GM21528 (cell line): ENCODE measurements around the gene ADAM12.

Experiments used
- ATAC-seq: cut with Tn5 transposase; IDR thresholded peaks from one replicate; pipeline ENCODE4 v1.9.1; 2021; ENCODE audit warnings: mild to moderate bottlenecking, moderate library complexity; ENCODE audit not compliant: unreplicated experiment, low FRiP score

Gene ADAM12

DNA sequence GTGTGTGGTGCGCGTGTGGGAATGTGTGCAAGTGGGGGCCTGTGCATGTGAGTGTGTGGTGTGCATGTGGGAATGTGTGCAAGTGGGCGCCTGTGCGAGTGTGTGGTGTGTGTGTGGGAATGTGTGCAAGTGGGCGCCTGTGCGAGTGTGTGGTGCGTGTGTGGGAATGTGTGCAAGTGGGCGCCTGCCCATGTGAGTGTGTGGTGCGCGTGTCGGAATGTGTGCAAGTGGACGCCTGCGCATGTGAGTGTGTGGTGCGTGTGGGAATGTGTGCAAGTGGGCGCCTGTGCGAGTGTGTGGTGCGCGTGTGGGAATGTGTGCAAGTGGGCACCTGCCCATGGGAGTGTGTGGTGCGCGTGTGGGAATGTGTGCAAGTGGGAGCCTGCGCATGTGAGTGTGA, 259.7 kb downstream of the ADAM12 start:
- ATAC-seq, result no peak

DNA sequence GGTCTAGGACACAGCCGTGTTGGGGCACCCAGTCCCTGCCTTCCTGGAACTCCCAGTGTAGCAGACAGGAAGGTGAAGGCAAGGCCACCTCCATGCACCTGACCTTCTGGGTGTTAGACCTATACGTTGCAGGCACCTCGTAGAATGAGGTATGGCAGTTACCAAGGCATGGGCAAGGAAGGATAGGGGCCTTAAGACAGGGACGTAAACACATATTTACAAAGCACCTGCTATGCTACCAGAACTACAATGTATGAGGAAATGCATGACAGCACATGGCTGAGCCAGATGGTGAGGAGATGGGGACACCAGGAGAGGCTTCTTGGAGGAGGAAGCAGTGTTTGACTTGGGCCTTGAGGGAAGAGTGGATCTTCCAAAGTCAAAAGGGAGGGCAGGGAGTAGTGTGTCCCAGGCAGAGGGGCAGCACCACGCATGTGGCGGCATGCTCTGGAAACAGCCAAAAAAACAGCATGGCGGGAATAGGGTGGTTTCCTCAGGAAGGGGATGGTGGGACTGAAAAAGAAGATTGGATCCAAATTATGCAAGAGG, 260.7 kb downstream of the ADAM12 start:
- no peak for ATAC-seq

DNA sequence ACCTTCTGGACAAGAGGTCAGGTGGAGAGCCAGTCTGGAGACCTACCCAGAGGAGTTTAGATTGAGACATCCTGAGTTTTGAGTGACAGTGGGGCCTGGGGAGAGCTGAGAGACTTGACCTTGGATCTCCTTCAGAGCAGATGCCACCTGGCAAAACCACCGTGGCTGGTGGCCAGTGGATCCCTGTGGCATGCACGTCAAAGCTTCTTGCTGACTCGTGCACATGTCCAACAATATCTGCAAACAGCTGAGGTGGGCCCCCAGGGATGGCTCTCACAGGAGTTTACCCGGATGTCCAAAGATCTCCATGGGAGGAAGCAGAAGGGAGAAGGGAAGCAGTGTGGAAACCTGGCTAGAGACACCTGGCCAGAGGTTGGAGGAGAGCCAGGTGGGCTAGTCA, 261.4 kb downstream of the ADAM12 start:
- no peak for ATAC-seq

DNA sequence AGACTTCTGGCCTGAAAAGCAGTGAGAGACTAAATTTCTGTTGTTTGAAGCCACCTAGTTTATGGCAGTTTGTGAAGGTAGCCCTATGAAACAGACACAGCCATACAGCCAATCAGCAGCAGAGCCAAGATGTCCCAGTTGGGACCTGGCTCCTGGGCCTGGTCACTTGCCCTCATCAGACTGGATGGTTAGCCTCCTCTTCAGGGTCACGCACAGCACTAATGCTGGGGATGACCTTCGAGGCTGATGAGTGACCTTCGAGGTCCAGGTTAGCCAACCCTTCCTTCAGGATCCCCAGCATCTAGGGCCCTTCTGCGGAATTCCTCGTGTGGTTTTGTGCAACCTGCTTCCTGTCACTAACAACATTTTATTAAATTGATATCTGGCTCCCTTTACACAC, 262.3 kb downstream of the ADAM12 start:
- no peak for ATAC-seq

DNA sequence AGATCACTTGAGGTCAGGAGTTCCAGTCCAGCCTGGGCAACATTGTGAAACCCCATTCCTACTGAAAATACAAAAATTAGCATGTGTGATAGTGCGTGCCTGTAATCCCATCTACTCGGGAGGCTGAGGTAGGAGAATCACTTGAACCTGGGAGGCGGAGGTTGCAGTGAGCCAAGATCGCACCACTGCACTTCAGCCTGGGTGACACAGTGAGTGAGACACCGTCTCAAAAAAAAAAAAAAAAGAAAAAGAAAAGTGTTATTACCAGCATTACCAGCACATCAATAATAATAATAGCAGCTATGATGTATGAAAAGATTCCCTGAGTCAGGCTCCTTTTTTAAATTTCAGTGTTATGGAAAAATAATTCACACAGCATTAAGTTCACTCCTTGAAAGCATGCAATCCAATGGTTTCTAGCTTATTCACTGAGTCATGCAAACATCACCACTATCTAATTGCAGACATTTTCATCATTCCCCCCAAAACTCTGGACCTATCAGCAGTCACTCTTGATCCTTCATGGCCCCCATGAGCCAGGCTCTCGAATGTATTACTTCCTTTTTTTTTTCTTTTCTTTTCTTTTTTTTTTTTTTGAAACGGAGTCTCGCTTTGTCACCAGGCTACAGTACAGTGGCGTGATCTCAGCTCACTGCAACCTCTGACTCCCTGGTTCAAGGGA, 263.5 kb downstream of the ADAM12 start:
- no peak for ATAC-seq

DNA sequence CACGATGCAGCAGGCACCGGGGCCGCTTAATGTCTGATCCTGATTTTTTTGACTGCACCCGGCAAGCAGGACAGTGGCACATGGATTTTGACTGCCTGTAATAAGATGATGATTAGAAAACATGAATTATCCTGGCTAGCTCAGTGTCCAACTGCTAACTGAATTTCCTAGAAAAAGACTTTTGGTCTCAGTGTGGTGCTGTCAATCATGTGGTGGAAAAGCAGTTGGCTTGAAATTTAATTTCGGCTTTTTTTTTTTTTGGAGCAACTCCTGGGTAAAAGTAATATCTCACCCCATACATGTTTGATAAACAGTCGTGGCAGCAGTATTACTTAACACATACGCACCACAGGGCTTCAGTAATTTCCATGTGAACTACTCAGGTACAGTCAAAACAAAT, 264.2 kb downstream of the ADAM12 start:
- no peak for ATAC-seq

DNA sequence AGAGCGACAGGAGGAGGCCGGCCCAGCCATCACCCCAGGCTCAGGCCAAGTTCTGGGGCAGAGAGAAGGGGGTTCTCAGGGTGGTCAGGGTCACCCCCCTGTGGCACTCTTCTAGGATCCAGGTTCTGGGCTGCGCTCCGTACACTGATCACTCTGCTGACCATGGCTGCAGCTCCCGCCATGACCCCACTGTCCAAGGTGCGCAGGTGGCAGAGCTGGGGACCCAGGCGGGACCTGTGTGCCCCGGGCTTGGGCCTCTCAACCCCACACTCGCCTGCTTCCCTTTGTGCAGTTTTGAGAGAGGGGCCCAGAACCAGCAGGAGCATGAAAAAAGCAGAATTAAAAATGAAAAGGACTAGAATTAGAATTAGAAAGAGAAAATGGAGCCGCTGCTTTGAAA, 264.8 kb downstream of the ADAM12 start:
- no peak for ATAC-seq

DNA sequence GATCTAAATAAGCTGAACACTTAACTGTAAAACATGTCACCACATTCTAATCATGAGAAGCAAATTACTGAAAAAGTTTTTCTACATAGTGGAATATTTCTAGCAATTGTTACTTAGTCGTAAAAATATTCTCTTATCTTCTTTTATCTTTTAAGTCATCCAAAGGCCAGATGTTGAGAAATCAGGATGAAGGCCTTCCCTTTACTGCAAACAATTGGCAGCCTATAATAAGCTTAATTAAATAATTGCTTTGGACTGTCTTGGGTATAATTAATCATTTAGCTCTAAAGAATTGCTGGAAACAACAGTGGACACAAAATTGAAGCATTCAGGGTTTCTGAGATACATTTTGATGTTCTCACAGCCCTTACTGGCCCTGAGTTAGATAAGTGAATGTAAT, 265.4 kb downstream of the ADAM12 start:
- no peak for ATAC-seq

DNA sequence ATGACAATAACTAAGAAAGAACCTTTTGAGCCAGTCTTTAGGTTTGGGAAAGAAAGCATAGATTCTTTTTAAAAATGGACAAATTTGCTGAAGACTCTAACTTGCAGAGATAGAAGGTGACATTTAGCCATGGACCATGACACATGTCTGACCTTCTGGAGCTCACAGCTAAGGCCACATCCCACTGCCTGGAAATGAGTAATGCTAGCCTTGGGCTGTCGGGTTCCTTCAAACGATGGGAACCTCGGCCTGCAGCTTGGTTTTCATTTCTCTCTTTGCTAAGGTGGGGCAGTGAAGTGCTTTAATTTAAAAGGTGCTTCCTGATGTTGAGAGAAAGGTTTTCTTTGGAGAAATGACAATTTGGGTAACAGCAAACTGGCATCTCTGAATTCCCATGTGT, 268.7 kb downstream of the ADAM12 start:
- no peak for ATAC-seq

DNA sequence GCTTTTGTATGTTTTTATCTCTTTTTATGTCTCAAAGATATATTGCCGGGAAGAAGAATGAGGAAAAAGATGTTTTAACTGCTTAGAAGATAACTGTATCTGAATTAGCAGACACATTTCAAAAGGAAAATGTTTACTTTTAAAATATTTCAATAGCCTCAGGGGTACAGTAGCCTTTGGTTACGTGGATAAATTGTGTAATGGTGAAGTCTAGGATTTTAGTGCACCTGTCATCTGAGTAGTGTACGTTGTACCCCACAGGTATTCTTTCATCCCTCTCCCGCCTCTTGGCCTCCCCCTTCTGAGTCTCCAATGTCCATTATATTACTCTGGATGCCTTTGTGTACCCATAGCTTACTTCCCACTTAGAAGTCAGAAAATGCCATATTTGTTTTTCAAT, 269.8 kb downstream of the ADAM12 start:
- ATAC-seq, result no peak

DNA sequence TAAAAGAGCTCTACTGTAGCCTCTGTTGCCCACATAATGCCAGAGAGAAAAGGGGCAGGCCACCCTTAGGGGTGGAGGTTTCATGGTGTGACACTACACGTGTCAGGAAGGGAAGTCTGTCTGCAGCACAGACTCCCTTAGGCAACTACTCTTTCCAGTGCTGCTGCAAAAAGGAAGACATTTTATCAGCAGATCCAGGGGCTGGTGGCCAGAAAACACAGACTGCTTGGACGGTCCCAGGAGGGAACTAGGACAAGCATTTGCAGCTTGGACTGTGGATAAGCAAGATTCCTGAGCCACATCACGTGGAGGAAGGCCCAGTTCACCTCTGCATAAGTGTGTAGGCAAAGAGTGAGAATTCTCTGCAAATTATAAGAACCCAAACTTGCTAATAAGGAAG, 271.1 kb downstream of the ADAM12 start:
- no peak for ATAC-seq

DNA sequence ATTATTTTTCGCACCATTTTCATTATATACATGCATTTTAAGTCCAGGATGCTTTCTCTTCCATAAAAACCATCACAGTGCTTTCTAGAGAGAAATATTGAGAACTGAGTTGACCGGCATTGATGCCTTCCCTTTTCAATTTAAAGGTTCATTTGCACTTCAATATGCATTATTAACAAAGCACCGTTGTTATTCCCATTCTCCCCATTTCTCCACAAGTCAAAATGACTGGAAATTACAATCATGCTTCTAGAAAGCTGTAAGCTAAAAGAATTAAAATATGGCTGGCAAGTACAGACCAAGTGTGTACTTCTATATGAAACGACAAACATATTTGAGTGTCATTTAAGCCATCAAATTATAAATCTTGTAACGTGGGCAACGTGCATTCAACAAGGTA, 272.4 kb downstream of the ADAM12 start:
- no peak for ATAC-seq

DNA sequence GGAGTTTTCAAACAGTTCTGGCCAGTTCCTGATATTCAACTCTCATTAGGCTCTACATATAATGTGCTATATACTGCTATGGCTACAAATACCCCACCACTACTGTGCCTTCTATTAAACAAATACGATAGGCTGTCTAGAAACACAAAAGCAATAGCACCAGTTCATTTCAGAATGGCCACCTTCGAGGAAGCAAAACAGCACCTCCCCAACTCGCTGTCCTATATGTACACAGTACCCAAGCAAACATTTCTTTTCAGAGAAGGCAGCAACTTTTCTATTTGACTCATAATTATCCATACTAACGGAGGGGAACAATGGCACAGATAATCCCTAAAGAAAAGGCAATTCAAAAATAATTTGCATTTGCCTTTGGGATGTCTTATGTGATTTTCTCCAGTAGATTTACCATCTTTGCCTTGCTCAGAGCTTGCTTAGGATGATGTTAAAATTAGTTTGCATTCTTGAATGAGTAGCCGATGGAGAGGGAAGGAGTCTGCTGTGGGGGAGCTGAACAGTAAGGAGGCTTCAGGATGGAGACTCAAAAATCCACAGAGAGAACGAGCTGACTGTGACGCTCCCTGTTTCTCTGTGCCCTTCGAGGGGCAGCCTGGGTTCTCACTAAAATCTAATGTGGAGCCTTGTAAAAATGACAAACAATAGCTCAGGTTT, 273.3 kb downstream of the ADAM12 start:
- no peak for ATAC-seq

DNA sequence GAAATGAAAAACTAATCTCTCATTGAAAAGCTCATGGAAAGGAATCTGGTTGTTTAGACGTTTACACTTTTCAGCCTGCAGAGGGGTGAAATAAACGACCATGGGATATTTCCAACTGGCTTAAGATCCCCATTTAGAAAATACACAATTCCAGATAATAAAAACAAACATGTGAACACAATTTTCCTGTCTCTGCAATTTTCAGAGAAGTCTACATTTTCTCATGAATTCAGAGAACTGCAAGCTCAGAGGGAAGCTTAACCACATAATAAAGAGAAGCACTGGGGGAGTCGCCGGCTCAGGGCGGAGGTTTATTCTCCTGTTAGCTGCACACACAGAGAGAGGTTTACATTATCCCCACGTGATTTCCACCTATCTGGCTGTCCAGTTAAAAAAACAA, 276.8 kb downstream of the ADAM12 start:
- no peak for ATAC-seq

DNA sequence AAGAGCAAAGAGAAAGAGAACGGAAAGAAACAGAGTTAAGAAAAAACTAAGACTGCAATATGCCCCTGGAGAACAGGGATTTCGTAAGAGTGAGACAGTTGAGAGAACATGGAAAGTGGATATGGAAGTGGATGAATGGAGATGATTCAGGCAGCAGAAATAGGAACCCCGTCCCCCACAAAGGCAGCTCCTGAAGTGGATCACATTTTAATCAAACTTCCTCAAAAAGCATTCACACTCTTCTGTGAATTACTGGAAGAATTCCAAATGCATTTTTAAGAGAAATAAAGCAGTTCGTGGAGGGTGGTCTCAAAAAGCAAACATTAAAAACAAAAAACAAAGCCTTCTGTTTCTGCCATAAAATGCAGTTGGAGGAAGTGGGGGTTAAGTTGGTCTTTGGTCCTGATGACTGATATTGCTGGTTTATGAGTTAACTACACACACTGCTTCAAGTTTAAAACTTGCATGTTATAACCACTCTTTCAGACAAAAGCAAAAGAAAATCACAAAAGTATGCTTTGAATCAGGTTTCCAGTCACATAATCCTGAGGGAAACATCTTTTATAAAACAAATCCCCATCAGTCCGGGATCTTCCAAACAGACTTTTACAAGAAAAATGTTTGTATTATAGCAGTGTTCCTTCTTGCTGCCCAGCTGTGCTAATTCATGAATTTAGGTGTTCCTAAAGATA, 277.6 kb downstream of the ADAM12 start:
- ATAC-seq, result no peak

DNA sequence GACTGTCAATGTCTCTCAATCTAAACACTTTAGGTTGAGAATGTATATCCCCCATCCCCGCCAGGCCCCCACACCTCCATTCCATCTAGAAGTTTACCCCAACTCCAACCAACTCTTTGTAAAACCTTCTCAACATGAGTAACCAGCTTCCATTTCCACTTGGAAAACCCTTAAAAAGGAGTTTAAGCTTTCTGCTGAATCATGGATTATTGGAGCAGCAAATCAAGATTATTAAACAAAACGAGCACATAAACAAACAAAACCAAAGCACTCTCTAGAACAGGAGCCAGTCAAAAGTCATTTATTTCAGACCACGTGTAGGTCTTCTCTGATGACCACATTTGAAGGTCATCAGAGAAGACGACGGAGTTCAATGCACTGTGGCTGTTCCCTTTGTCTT, 278.4 kb downstream of the ADAM12 start:
- no peak for ATAC-seq

DNA sequence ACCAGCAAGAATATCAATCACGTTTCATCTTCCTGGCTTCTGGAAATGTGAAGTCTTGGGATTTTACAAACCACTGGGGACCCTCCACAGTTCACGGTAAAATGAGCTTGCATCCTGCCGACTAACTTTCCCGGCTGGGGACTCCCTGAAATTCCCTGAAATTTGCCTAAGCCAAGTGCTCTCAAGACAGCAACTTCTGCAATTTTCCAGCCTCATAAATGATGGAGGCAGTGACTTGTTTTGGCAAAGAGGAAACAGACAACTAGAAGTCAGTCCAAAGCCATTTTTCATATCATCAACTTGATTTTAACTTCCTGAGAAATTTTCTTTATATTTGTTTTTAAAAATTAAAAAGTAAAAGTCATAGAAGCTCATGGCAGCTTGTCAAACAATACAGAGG, 279.6 kb downstream of the ADAM12 start:
- ATAC-seq, result no peak

DNA sequence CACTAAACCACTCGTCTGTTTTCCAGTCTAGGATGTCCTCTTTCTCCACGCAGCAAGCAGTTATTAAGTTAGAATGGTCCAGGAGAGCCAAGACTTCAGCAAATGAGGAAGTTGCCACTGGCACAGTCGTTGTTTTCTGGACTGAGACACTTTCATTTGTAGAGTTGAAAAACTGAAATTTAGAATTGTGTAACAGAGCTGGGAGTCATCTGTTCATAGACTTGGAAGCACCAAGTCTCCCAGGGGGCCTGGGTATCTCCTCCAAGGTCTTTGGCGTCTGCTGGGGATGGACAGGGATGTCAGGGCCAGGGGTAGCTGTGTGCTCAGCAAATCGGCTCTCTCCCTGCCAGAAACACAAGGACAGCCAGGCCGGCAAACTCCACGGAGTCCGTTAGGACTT, 283.5 kb downstream of the ADAM12 start:
- no peak for ATAC-seq

DNA sequence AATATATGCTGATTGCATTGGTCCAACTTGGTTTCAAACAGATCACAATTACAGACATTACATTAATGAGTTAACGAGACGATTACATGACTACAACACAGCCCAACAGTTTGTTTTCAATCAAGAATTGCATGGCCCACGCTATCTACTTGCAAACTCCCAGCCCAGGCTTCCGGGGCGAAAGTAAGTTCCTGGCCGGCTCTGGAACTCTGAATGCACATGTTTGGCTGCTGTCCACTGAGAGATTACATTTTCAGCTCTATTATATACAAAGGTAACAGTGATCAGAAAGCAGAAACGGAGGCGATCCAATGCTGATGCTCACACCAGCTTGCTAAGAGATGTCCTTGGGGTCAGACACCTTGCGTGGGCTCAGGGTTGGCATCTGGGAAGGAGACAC, 285.6 kb downstream of the ADAM12 start:
- ATAC-seq, result no peak

DNA sequence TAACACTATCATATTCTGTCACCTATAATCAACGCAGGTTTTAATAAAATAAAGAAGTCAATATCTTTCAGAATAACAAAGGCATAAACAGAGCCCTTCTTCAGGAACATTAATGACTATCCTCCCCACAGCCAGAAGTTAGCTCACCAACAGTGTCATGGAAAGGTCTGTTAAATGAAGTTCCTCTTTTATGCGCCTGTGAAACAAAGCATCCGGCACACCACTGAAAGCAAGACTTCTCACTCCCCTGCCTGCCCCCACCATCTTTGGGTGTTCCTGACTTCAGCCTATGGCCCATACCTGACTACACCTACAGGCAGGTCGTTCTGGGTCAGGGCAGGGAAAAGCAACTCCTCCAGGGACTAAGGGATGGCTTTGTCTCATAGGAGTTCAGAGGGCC, 286.5 kb downstream of the ADAM12 start:
- peak; percentile 90 for ATAC-seq

DNA sequence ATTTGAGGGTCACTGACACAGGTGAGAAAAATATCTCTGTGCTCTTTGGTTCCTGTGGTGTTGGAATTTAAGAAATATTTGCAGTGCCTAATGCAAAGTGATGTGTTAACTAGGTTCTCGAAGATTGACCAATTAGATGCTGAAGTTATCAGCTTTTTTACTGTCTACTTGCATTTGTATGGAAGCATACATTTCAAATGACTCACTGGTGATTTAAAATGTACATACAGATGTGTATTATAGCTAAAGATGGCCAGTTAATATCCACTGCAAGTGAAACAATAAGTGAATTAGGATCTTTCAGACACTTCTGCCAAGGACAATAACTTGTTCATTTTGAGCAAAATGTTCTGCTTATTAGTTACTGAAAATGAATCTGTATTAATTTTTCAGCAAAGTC, 287.0 kb downstream of the ADAM12 start:
- no peak for ATAC-seq

DNA sequence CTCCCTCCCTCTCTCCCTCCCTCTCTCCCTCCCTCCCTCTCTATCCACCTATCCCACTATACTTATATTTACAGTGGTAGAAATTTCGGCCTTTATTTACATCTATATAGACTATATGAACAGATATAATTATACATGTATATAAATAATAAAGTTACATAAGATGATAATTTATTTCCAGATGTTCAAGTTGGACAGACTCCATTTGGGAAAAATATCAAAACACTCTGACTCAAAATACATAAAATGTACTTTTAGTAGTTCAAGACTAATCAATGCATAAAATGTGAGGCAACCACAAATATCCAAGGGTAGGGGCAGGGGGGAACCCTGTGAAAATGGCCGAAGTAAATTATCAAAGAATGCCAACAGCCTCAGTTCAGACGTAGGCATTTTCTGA, 288.9 kb downstream of the ADAM12 start:
- no peak for ATAC-seq
